ENCODE measurements around the gene RNH1.

RNH1 gene

GRCh38 chr11:461626-462025 lies 45.4 kb downstream of the RNH1 start:
- TF ChIP-seq POU2F2 (IDR thresholded peaks at IDR 0.05; ENCODE audit: low read depth, low read length): no peak
- no peak for TF ChIP-seq SPI1 (IDR thresholded peaks at IDR 0.05; ENCODE audit: low read depth, low read length)
- TF ChIP-seq TAF1 (IDR thresholded peaks at IDR 0.05; ENCODE audit: low read depth, low read length): no peak
- no peak for TF ChIP-seq PAX5 (IDR thresholded peaks at IDR 0.05; ENCODE audit: insufficient read depth, low read length, severe bottlenecking)
- TF ChIP-seq POLR2A (IDR thresholded peaks at IDR 0.05; ENCODE audit: low read depth, low read length): no peak
- no peak for TF ChIP-seq POLR2AphosphoS5 (IDR thresholded peaks at IDR 0.05; ENCODE audit: low read depth, low read length)
- FAIRE-seq: no peak

DNA sequence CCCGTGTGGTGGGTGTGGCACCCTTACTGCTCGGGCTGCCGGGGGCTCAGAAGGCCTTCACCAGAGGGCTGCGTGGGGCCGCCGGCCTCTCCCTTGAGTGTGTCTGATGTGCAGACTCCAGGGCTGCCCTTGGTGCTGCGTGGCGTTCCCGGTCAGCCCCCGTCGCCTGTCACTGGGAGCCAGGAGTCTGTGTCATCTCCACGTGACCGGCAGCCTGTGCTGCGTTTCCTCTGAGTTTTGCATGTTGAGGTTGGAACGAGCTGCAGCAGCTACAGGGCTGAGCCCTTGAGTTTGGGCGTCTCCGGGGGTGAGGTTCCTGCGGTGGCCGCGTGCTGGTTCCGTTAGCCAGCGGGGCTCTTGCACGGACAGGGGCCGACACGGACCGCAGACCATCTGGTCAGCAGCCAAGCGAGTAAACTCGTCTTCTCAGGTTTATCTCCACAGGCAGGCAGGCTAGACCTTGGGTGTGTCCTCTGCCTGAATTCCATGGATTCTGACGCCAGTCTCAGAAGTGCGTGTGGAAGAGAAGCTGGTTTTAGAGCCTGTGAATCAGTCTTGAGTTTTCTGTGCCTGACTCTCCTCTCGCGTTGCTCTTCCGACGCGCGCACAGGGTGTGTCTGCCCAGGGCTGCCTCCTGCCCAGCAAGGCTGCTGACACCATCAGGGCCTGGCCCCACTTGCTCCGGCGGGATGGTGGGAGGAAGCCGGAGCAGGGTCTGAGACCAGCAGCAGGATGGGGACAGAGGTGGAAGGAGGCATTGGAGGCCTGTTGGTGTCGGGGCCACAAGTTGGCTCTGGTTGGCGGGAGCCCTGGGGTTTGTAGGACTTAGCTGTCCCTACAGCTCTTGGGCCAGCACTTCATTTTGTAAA lies 46.5 kb downstream of the RNH1 start:
- FAIRE-seq (no peak), DNase-seq (ENCODE audit: insufficient read length, low spot score) (no peak)
- TF ChIP-seq POU2F2 (IDR thresholded peaks at IDR 0.05; ENCODE audit: low read depth, low read length) (no peak), SPI1 (IDR thresholded peaks at IDR 0.05; ENCODE audit: low read depth, low read length) (no peak), POLR2AphosphoS5 (IDR thresholded peaks at IDR 0.05; ENCODE audit: low read depth, low read length) (no peak), POLR2A (IDR thresholded peaks at IDR 0.05; ENCODE audit: low read depth, low read length) (no peak), PAX5 (IDR thresholded peaks at IDR 0.05; ENCODE audit: insufficient read depth, low read length, severe bottlenecking) (no peak), TAF1 (IDR thresholded peaks at IDR 0.05; ENCODE audit: low read depth, low read length) (no peak)

More at GRCh38 chr11:461626-462025, 45.4 kb downstream of the RNH1 start:
- DNase-seq (ENCODE audit: insufficient read length, low spot score): no peak

- DNase-seq (ENCODE audit: insufficient read length, low spot score) (no peak), FAIRE-seq (no peak)
- TF ChIP-seq SPI1 (IDR thresholded peaks at IDR 0.05; ENCODE audit: low read depth, low read length) (no peak), TAF1 (IDR thresholded peaks at IDR 0.05; ENCODE audit: low read depth, low read length) (no peak), PAX5 (IDR thresholded peaks at IDR 0.05; ENCODE audit: insufficient read depth, low read length, severe bottlenecking) (no peak), POLR2AphosphoS5 (IDR thresholded peaks at IDR 0.05; ENCODE audit: low read depth, low read length) (no peak), POLR2A (IDR thresholded peaks at IDR 0.05; ENCODE audit: low read depth, low read length) (no peak), POU2F2 (IDR thresholded peaks at IDR 0.05; ENCODE audit: low read depth, low read length) (no peak)
Observed at GRCh38 chr11:459511-460220, 47.4 kb downstream of the RNH1 start.

- DNase-seq (ENCODE audit: insufficient read length, low spot score): no peak
- FAIRE-seq: peak; percentile 63
- TF ChIP-seq POLR2A (IDR thresholded peaks at IDR 0.05; ENCODE audit: low read depth, low read length) (no peak), POLR2AphosphoS5 (IDR thresholded peaks at IDR 0.05; ENCODE audit: low read depth, low read length) (no peak), PAX5 (IDR thresholded peaks at IDR 0.05; ENCODE audit: insufficient read depth, low read length, severe bottlenecking) (no peak), TAF1 (IDR thresholded peaks at IDR 0.05; ENCODE audit: low read depth, low read length) (no peak), POU2F2 (IDR thresholded peaks at IDR 0.05; ENCODE audit: low read depth, low read length) (no peak), SPI1 (IDR thresholded peaks at IDR 0.05; ENCODE audit: low read depth, low read length) (no peak)
Observed at GRCh38 chr11:457111-457760, 49.8 kb downstream of the RNH1 start.

GRCh38 chr11:456533-456932 lies 50.5 kb downstream of the RNH1 start:
- no peak for TF ChIP-seq TAF1 (IDR thresholded peaks at IDR 0.05; ENCODE audit: low read depth, low read length)
- no peak for TF ChIP-seq PAX5 (IDR thresholded peaks at IDR 0.05; ENCODE audit: insufficient read depth, low read length, severe bottlenecking)
- no peak for TF ChIP-seq POLR2AphosphoS5 (IDR thresholded peaks at IDR 0.05; ENCODE audit: low read depth, low read length)
- no peak for TF ChIP-seq POLR2A (IDR thresholded peaks at IDR 0.05; ENCODE audit: low read depth, low read length)
- DNase-seq (ENCODE audit: insufficient read length, low spot score) (peak; percentile 68), FAIRE-seq (peak; percentile 84)

- no peak for DNase-seq (ENCODE audit: insufficient read length, low spot score)
- TF ChIP-seq POU2F2 (IDR thresholded peaks at IDR 0.05; ENCODE audit: low read depth, low read length) (no peak), SPI1 (IDR thresholded peaks at IDR 0.05; ENCODE audit: low read depth, low read length) (no peak), TAF1 (IDR thresholded peaks at IDR 0.05; ENCODE audit: low read depth, low read length) (no peak), POLR2A (IDR thresholded peaks at IDR 0.05; ENCODE audit: low read depth, low read length) (no peak), PAX5 (IDR thresholded peaks at IDR 0.05; ENCODE audit: insufficient read depth, low read length, severe bottlenecking) (no peak), POLR2AphosphoS5 (IDR thresholded peaks at IDR 0.05; ENCODE audit: low read depth, low read length) (no peak)
- FAIRE-seq: no peak
Observed at GRCh38 chr11:455566-456147, 51.4 kb downstream of the RNH1 start.

DNA sequence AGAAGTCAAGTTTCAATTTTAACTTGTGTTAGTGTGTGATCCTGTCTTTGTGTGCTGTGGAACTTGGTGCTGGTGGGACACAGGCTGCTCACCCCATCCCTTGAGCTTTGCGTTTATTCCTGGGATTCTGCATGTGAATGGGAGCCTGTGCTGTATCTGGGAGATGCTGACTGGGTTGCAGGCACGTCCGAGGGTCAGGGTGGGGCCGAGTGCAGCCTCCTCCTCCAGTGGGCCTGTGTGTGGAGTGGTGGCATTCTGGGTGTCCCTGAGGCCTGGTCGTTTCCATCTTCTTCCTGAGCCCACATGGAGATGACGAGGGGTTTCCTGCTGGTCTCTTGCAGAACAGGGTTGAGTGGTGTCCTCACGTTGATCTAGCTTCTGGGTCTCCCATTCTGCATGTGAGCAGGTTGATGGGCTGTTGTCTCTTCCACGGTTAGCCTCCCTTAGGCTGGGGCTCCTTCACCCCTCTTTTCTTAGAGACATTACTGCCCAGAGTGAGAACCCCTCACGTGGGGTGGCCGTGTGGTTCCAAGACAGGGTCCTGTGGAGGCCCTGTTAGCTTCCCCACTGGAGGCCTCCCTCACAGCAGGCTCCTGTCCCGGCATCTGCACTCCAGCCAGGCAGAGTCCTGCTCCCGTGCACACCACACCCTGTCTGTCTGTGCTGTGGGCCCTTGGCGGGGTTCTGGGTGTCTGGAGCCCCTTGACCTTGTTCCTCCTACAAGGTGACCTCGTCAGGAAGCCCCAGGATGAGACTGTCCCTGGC lies 52.1 kb downstream of the RNH1 start:
- TF ChIP-seq SPI1 (IDR thresholded peaks at IDR 0.05; ENCODE audit: low read depth, low read length): no peak
- no peak for TF ChIP-seq POLR2AphosphoS5 (IDR thresholded peaks at IDR 0.05; ENCODE audit: low read depth, low read length)
- no peak for TF ChIP-seq PAX5 (IDR thresholded peaks at IDR 0.05; ENCODE audit: insufficient read depth, low read length, severe bottlenecking)
- TF ChIP-seq TAF1 (IDR thresholded peaks at IDR 0.05; ENCODE audit: low read depth, low read length): no peak
- no peak for TF ChIP-seq POU2F2 (IDR thresholded peaks at IDR 0.05; ENCODE audit: low read depth, low read length)
- no peak for TF ChIP-seq POLR2A (IDR thresholded peaks at IDR 0.05; ENCODE audit: low read depth, low read length)
- no peak for FAIRE-seq
- DNase-seq (ENCODE audit: insufficient read length, low spot score): no peak

- FAIRE-seq: no peak
- TF ChIP-seq SPI1 (IDR thresholded peaks at IDR 0.05; ENCODE audit: low read depth, low read length): no peak
- no peak for TF ChIP-seq POLR2AphosphoS5 (IDR thresholded peaks at IDR 0.05; ENCODE audit: low read depth, low read length)
- TF ChIP-seq TAF1 (IDR thresholded peaks at IDR 0.05; ENCODE audit: low read depth, low read length): no peak
- TF ChIP-seq POLR2A (IDR thresholded peaks at IDR 0.05; ENCODE audit: low read depth, low read length): no peak
- TF ChIP-seq POU2F2 (IDR thresholded peaks at IDR 0.05; ENCODE audit: low read depth, low read length): no peak
- TF ChIP-seq PAX5 (IDR thresholded peaks at IDR 0.05; ENCODE audit: insufficient read depth, low read length, severe bottlenecking): no peak
- DNase-seq (ENCODE audit: insufficient read length, low spot score): no peak
Observed at GRCh38 chr11:454043-454442, 53.0 kb downstream of the RNH1 start.
